ENCODE measurements around the gene BIRC2. TPM values are rescaled to one million over a fixed set of nuclear protein-coding genes. Genes with fewer than 3 reads are reported as not detected.

BIRC2 gene
- total RNA-seq, 2 experiments from 2014 or later = 107 to 109 TPM

GRCh38 chr11:102325088-102325487, 21.9 kb upstream of the BIRC2 start:
- no peak for ATAC-seq (ENCODE audit: poor library complexity)
- CTCF ChIA-PET = interaction anchor here (0.6 to 2.2 kb wide), 5 partner anchors 13 to 36 kb away, joined by 3 to 24 read pairs (median 5); partner anchors contain the start of gene BIRC2
- intact Hi-C loops (cut with DNase I, micrococcal nuclease) = no loop called here
- Histone ChIP-seq H3K4me3 (ENCODE audit: low read length) (no peak overlapping the region), H3K36me3 (ENCODE audit: insufficient read depth, low read length) (peaks cover 83% of the 10 kb centered on the region), H3K9me3 (ENCODE audit: control insufficient read depth in 1 of 2, insufficient read depth in 1 of 2, low read length in 2 of 2) (no peaks in the 10 kb centered on the region), H3K27ac (ENCODE audit: low read depth in 1 of 2, low read length in 2 of 2) (no peak overlapping the region), H3K4me1 (ENCODE audit: insufficient read depth, low read length) (peaks cover 30% of the 10 kb centered on the region), H3K27me3 (ENCODE audit: control insufficient read depth in 1 of 2, insufficient read depth in 2 of 2, low read length in 2 of 2) (no peaks in the 10 kb centered on the region)
- peak overlapping the region; percentile 70 for H3K27ac Mint-ChIP-seq
- TF ChIP-seq CTCF (IDR thresholded peaks at IDR 0.05) = no peak
- peaks cover 88% of the 10 kb centered on the region for H3K36me3 Mint-ChIP-seq (ENCODE audit: low read depth)
- H3K9me3 Mint-ChIP-seq = no peaks in the 10 kb centered on the region
- H3K4me1 Mint-ChIP-seq (ENCODE audit: low read depth) = peaks cover 50% of the 10 kb centered on the region
- DNase-seq = peak in 2 of 14 experiments; percentile 29 to 50
- H3K4me3 Mint-ChIP-seq = peak overlapping the region; percentile 30
- POLR2A ChIA-PET = interaction anchor here (0.6 to 0.9 kb wide), 3 partner anchors 19 to 76 kb away, joined by 3 to 4 read pairs (median 3); no protein-coding TSS in a partner anchor
- no peaks in the 10 kb centered on the region for H3K27me3 Mint-ChIP-seq

- Histone ChIP-seq H3K36me3 (ENCODE audit: insufficient read depth, low read length) (peaks cover 99% of the 10 kb centered on the region), H3K9me3 (ENCODE audit: control insufficient read depth in 1 of 2, insufficient read depth in 1 of 2, low read length in 2 of 2) (no peaks in the 10 kb centered on the region), H3K4me1 (ENCODE audit: insufficient read depth, low read length) (peaks cover 20% of the 10 kb centered on the region), H3K27me3 (ENCODE audit: control insufficient read depth in 1 of 2, insufficient read depth in 2 of 2, low read length in 2 of 2) (no peaks in the 10 kb centered on the region), H3K4me3 (ENCODE audit: low read length) (no peak overlapping the region), H3K27ac (ENCODE audit: low read depth in 1 of 2, low read length in 2 of 2) (no peak overlapping the region)
- intact Hi-C loops (cut with DNase I, micrococcal nuclease) = no loop called here
- Mint-ChIP-seq H3K27ac (peak overlapping the region; percentile 53), H3K9me3 (no peaks in the 10 kb centered on the region), H3K36me3 (ENCODE audit: low read depth) (peaks cover 94% of the 10 kb centered on the region), H3K27me3 (no peaks in the 10 kb centered on the region), H3K4me1 (ENCODE audit: low read depth) (peaks cover 21% of the 10 kb centered on the region), H3K4me3 (no peak overlapping the region)
- ChIA-PET CTCF (interaction anchor here (1.2 kb wide), 1 partner anchor 35 kb away, joined by 3 read pairs; no protein-coding TSS in a partner anchor), POLR2A (no interaction called here)
- DNase-seq = no peak
- no peak for TF ChIP-seq CTCF (IDR thresholded peaks at IDR 0.05)
- no peak for ATAC-seq (ENCODE audit: poor library complexity)
These were observed 18.3 kb upstream of the BIRC2 start for GRCh38 chr11:102328748-102329147.

GRCh38 chr11:102330231-102330630, 16.8 kb upstream of the BIRC2 start:
- H3K36me3 ChIP-seq (ENCODE audit: insufficient read depth, low read length) = peaks cover 99% of the 10 kb centered on the region
- peaks cover 91% of the 10 kb centered on the region for H3K36me3 Mint-ChIP-seq (ENCODE audit: low read depth)
- H3K4me3 Mint-ChIP-seq = no peak overlapping the region

More at GRCh38 chr11:102330231-102330630, 16.8 kb upstream of the BIRC2 start:
- ATAC-seq (ENCODE audit: poor library complexity) (no peak), DNase-seq (no peak)
- ChIA-PET CTCF (no interaction called here), POLR2A (no interaction called here)
- H3K27me3 ChIP-seq (ENCODE audit: control insufficient read depth in 1 of 2, insufficient read depth in 2 of 2, low read length in 2 of 2) = no peaks in the 10 kb centered on the region
- H3K4me1 ChIP-seq (ENCODE audit: insufficient read depth, low read length) = peaks cover 12% of the 10 kb centered on the region
- Mint-ChIP-seq H3K27me3 (no peaks in the 10 kb centered on the region), H3K9me3 (no peaks in the 10 kb centered on the region), H3K27ac (peak overlapping the region; percentile 63), H3K4me1 (ENCODE audit: low read depth) (peaks cover 9% of the 10 kb centered on the region)
- H3K9me3 ChIP-seq (ENCODE audit: control insufficient read depth in 1 of 2, insufficient read depth in 1 of 2, low read length in 2 of 2) = no peaks in the 10 kb centered on the region
- TF ChIP-seq CTCF (IDR thresholded peaks at IDR 0.05) = no peak
- intact Hi-C loops (cut with DNase I, micrococcal nuclease) = no loop called here
- no peak overlapping the region for H3K4me3 ChIP-seq (ENCODE audit: low read length)
- no peak overlapping the region for H3K27ac ChIP-seq (ENCODE audit: low read depth in 1 of 2, low read length in 2 of 2)
